Chondrocyte (in vitro differentiated cells): ENCODE measurements around the gene LAMB4. TPM values are rescaled to one million over a fixed set of nuclear protein-coding genes. Genes with fewer than 3 reads are reported as not detected.
A peak's percentile ranks its signal among the peaks of the same experiment; 100 is the strongest.

Experiments used
- DNase-seq: peaks from one replicate; pipeline ENCODE4 v3.0.0; 2021; ENCODE audit warnings: mixed read lengths, low spot score
- H3K27ac Mint-ChIP-seq: one replicate; pipeline ENCODE4 v1.8.0; 2021; ENCODE audit warnings: mild to moderate bottlenecking, moderate library complexity, mixed read lengths; ENCODE audit not compliant: unreplicated experiment
- H3K27me3 Mint-ChIP-seq: 2 replicates; pipeline ENCODE4 v1.8.0; 2021; ENCODE audit warnings: low read depth, mixed read lengths
- H3K36me3 Mint-ChIP-seq: 2 replicates; pipeline ENCODE4 v1.8.0; 2021; ENCODE audit warnings: low read depth, mixed read lengths
- H3K4me1 Mint-ChIP-seq: 2 replicates; pipeline ENCODE4 v1.8.0; 2021; ENCODE audit warnings: low read depth, mild to moderate bottlenecking, mixed read lengths
- H3K4me3 Mint-ChIP-seq: one replicate; pipeline ENCODE4 v1.8.0; 2021; ENCODE audit warnings: mild to moderate bottlenecking, moderate library complexity, mixed read lengths; ENCODE audit not compliant: unreplicated experiment
- H3K9me3 Mint-ChIP-seq: 2 replicates; pipeline ENCODE4 v1.8.0; 2021; ENCODE audit warnings: low read depth, mixed read lengths
- CTCF ChIP-seq: fragments of 200-600 bp; sonication (generic); IDR thresholded peaks from 2 replicates; pipeline ENCODE4 v1.5.0; 2021; ENCODE audit warnings: antibody characterized with exemption, mild to moderate bottlenecking, moderate library complexity
- total RNA-seq: library from RNA; stranded (reverse); gene quantifications from 3 replicates; pipeline ENCODE4 v1.2.1, GENCODE V29; 2021

The LAMB4 gene
- total RNA-seq, 1 donor from 2014 or later: not detected

- Mint-ChIP-seq H3K4me3 (no peak overlapping the region), H3K36me3 (peaks cover 4% of the 10 kb centered on the region), H3K27me3 (no peaks in the 10 kb centered on the region), H3K9me3 (peaks cover 8% of the 10 kb centered on the region), H3K4me1 (peaks cover 46% of the 10 kb centered on the region), H3K27ac (peak overlapping the region; percentile 81)
- no peak for DNase-seq
- peak; percentile 11 for TF ChIP-seq CTCF
Observed at GRCh38 chr7:108077709-108078108, 52.5 kb downstream of the LAMB4 start.

DNA sequence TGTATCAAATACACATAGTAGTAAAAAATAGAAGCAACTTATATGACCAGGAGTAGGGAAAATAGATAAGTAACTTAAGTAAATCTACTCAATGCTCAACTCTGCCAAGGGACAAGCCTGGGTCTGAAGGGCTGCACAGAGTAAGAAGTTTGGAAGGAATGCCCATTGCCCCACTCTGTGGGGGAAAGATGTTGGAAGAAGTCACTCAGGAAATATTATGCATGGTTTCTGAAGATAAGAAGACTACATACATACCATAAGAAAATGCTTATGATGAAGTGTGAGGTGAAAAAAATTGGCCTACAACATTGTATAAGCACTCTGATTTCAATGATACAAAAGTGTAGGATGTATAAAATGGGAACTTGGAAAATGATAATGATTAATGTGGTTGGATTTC lies 54.0 kb downstream of the LAMB4 start:
- Mint-ChIP-seq H3K27me3 (no peaks in the 10 kb centered on the region), H3K4me3 (no peak overlapping the region), H3K4me1 (peaks cover 45% of the 10 kb centered on the region), H3K27ac (peak overlapping the region; percentile 55), H3K9me3 (peaks cover under 1% of the 10 kb centered on the region), H3K36me3 (no peaks in the 10 kb centered on the region)
- DNase-seq: no peak
- TF ChIP-seq CTCF: no peak

- Mint-ChIP-seq H3K27me3 (no peaks in the 10 kb centered on the region), H3K36me3 (no peaks in the 10 kb centered on the region), H3K27ac (no peak overlapping the region), H3K4me3 (no peak overlapping the region), H3K4me1 (peaks cover 20% of the 10 kb centered on the region), H3K9me3 (no peaks in the 10 kb centered on the region)
- TF ChIP-seq CTCF: no peak
- DNase-seq: no peak
Observed at GRCh38 chr7:108073305-108074070, 56.7 kb downstream of the LAMB4 start.

DNA sequence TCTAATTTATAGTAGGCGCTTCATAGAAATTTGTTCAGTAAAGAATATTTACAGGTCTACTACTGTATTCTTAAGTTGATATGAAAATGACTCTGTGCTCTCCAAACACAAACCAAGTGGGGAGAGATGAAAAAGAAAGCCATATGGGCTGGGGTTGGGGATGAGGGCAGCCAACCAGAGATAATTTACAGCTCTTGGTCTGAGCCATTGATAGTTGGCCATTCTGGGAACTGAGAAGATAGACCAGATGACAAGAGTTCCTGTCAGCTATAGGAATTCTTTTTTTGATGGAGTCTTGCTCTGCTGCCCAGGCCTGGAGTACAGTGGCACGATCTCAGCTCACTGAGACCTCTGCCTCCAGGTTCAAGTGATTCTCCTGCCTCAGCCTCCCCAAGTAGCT lies 57.4 kb downstream of the LAMB4 start:
- no peak for DNase-seq
- no peak overlapping the region for H3K4me3 Mint-ChIP-seq
- peaks cover 13% of the 10 kb centered on the region for H3K4me1 Mint-ChIP-seq
- no peak for TF ChIP-seq CTCF
- H3K36me3 Mint-ChIP-seq: no peaks in the 10 kb centered on the region
- no peaks in the 10 kb centered on the region for H3K27me3 Mint-ChIP-seq
- no peak overlapping the region for H3K27ac Mint-ChIP-seq
- H3K9me3 Mint-ChIP-seq: no peaks in the 10 kb centered on the region

GRCh38 chr7:108072116-108072515 lies 58.0 kb downstream of the LAMB4 start:
- TF ChIP-seq CTCF: no peak
- DNase-seq: no peak
- H3K27ac Mint-ChIP-seq: no peak overlapping the region
- no peaks in the 10 kb centered on the region for H3K36me3 Mint-ChIP-seq
- no peaks in the 10 kb centered on the region for H3K9me3 Mint-ChIP-seq
- no peaks in the 10 kb centered on the region for H3K27me3 Mint-ChIP-seq
- peaks cover 9% of the 10 kb centered on the region for H3K4me1 Mint-ChIP-seq
- H3K4me3 Mint-ChIP-seq: no peak overlapping the region
